HG02759 (cell line): ENCODE measurements around the gene TRIM67.

ENCODE experiments used
- ATAC-seq: cut with Tn5 transposase; IDR thresholded peaks from one replicate; pipeline ENCODE4 v1.9.1; 2021; ENCODE audit warnings: mild to moderate bottlenecking, moderate library complexity; ENCODE audit not compliant: unreplicated experiment

The TRIM67 gene

GRCh38 chr1:231182317-231182716 lies 20.5 kb downstream of the TRIM67 start:
- ATAC-seq, result no peak

GRCh38 chr1:231183639-231184590 lies 22.1 kb downstream of the TRIM67 start:
- no peak for ATAC-seq

- ATAC-seq, result no peak
Observed at GRCh38 chr1:231184891-231185290, 23.0 kb downstream of the TRIM67 start.

GRCh38 chr1:231185391-231185790 lies 23.5 kb downstream of the TRIM67 start:
- no peak for ATAC-seq

- ATAC-seq, result no peak
Observed at GRCh38 chr1:231186356-231187115, 24.7 kb downstream of the TRIM67 start.

GRCh38 chr1:231187571-231187970 lies 25.7 kb downstream of the TRIM67 start:
- no peak for ATAC-seq

- ATAC-seq, result no peak
Observed at GRCh38 chr1:231188072-231188471, 26.2 kb downstream of the TRIM67 start.

GRCh38 chr1:231188768-231189167 lies 26.9 kb downstream of the TRIM67 start:
- ATAC-seq, result no peak

- ATAC-seq, result no peak
Observed at GRCh38 chr1:231189683-231190270, 27.9 kb downstream of the TRIM67 start.

- ATAC-seq, result no peak
Observed at GRCh38 chr1:231190456-231190855, 28.6 kb downstream of the TRIM67 start.

GRCh38 chr1:231192620-231193163 lies 30.8 kb downstream of the TRIM67 start:
- no peak for ATAC-seq

- no peak for ATAC-seq
Observed at GRCh38 chr1:231193710-231194340, 32.0 kb downstream of the TRIM67 start.

- no peak for ATAC-seq
Observed at GRCh38 chr1:231194476-231194842, 32.6 kb downstream of the TRIM67 start.

GRCh38 chr1:231194843-231195516 lies 33.1 kb downstream of the TRIM67 start:
- ATAC-seq, result no peak

GRCh38 chr1:231196307-231196706 lies 34.4 kb downstream of the TRIM67 start:
- ATAC-seq, result no peak

GRCh38 chr1:231196728-231197127 lies 34.9 kb downstream of the TRIM67 start:
- ATAC-seq, result no peak

- no peak for ATAC-seq
Observed at GRCh38 chr1:231199868-231200267, 38.0 kb downstream of the TRIM67 start.

GRCh38 chr1:231200388-231201031 lies 38.7 kb downstream of the TRIM67 start:
- no peak for ATAC-seq

GRCh38 chr1:231201375-231201978 lies 39.6 kb downstream of the TRIM67 start:
- ATAC-seq, result no peak
